ENCODE measurements around the gene DEFB116.

DNA sequence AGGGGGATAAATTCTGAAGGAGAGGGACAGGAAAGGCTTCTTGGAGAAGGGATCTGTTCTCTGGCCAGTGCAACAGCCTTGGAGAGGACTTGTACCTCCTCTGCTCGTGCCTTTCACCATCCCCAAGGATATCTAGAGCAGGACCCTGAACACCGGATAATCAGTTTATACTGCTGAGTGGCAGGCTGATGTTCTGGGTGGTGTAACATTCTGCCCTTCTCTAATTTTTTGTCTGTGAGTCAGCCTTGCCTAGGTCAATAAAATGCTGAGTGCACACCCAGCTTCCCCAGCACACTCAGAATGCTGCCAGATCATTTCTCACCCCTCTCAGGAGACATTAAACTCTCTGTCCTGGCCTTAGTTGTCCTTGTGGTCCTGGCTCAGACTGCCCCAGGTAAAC is 51.0 kb downstream of the DEFB116 start, which contains the start of gene DEFB115:
- TF ChIP-seq CTCF (IDR thresholded peaks at IDR 0.05) (no peak), POLR2A (IDR thresholded peaks at IDR 0.05) (no peak)
